K562 (cell line): Measurements from ENCODE around the gene SDS. TPM values are rescaled to one million over a fixed set of nuclear protein-coding genes. Genes with fewer than 3 reads are reported as not detected.
A peak's percentile ranks its signal among the peaks of the same experiment; 100 is the strongest.

ENCODE experiments used
- AFF1 ChIP-seq, 2 experiments: fragments of 450-650 bp; IDR thresholded peaks; 2 replicates each; pipeline ENCODE4 v1.6.1; 2018; ENCODE audit warnings: mild to moderate bottlenecking in 2 of 2, low read depth in 1 of 2; ENCODE audit not compliant: partially characterized antibody in 2 of 2
- ATF3 ChIP-seq, 2 experiments: fragments of 450-650 bp in 1 of 2; sonication (generic) in 1 of 2; formaldehyde crosslinking in 1 of 2; IDR thresholded peaks in 1 of 2; conservative IDR thresholded peaks in 1 of 2; 2 replicates each; pipeline versions ENCODE4 v1.6.1 to v1.8.1; 2016 to 2023; ENCODE audit warnings: mild to moderate bottlenecking in 2 of 2, moderate library complexity in 2 of 2, inconsistent platforms in 1 of 2, missing genetic modification reagents in 1 of 2
- BRD4 ChIP-seq: fragments of 200-600 bp; sonication (generic); IDR thresholded peaks from 2 replicates; pipeline ENCODE4 v1.6.1; 2017; ENCODE audit warnings: inconsistent platforms
- DLX4 ChIP-seq: fragments of 250-450 bp; sonication (Bioruptor Pico); IDR thresholded peaks from 2 replicates; pipeline ENCODE4 v1.6.1; 2021; ENCODE audit warnings: mild to moderate bottlenecking
- ELF2 ChIP-seq: fragments of 250-450 bp; sonication (Bioruptor Pico); IDR thresholded peaks from 2 replicates; pipeline ENCODE4 v1.5.0; 2021; ENCODE audit warnings: mild to moderate bottlenecking
- FOXA1 ChIP-seq: fragments of 450-650 bp; IDR thresholded peaks from 2 replicates; pipeline ENCODE4 v1.6.1; 2016; ENCODE audit warnings: mild to moderate bottlenecking, borderline replicate concordance
- GATAD2B ChIP-seq: fragments of 450-650 bp; IDR thresholded peaks from 2 replicates; pipeline ENCODE4 v1.6.1; 2017; ENCODE audit warnings: mild to moderate bottlenecking, borderline replicate concordance
- L3MBTL2 ChIP-seq: fragments of 450-650 bp; IDR thresholded peaks from 2 replicates; pipeline ENCODE4 v1.6.1; 2016; ENCODE audit warnings: mild to moderate bottlenecking, moderate library complexity
- LEF1 ChIP-seq: fragments of 450-650 bp; IDR thresholded peaks from 2 replicates; pipeline ENCODE4 v1.6.1; 2016; ENCODE audit warnings: mild to moderate bottlenecking
- NCOA6 ChIP-seq: fragments of 450-650 bp; IDR thresholded peaks from 2 replicates; pipeline ENCODE4 v1.6.1; 2017; ENCODE audit warnings: mild to moderate bottlenecking
- NFYB ChIP-seq: IDR thresholded peaks from 2 replicates; pipeline ENCODE4 v1.6.1; 2011; ENCODE audit warnings: mild to moderate bottlenecking, moderate library complexity; ENCODE audit not compliant: insufficient read length; ENCODE audit errors: extremely low read depth
- NONO ChIP-seq, 2 experiments: fragments of 200-400 bp in 1 of 2; fragments of 450-650 bp in 1 of 2; formaldehyde crosslinking in 1 of 2; IDR thresholded peaks; 2 replicates each; pipeline ENCODE4 v1.6.1; 2017; ENCODE audit warnings: low read depth in 2 of 2, mild to moderate bottlenecking in 2 of 2, moderate library complexity in 2 of 2, low read length in 1 of 2
- PHF21A ChIP-seq: fragments of 450-650 bp; IDR thresholded peaks from 2 replicates; pipeline ENCODE4 v1.6.1; 2017; ENCODE audit warnings: low read depth, borderline replicate concordance
- PML ChIP-seq: IDR thresholded peaks from 2 replicates; pipeline ENCODE4 v1.6.1; 2012; ENCODE audit warnings: low read length, inconsistent platforms
- RBM25 ChIP-seq: fragments of 200-400 bp; formaldehyde crosslinking; IDR thresholded peaks from 2 replicates; pipeline ENCODE4 v1.6.1; 2018; ENCODE audit warnings: low read length, low read depth, moderate library complexity; ENCODE audit not compliant: severe bottlenecking
- ZNF12 ChIP-seq: sonication (generic); formaldehyde crosslinking; IDR thresholded peaks from 2 replicates; pipeline ENCODE4 v1.4.0; 2020; ENCODE audit warnings: mild to moderate bottlenecking, missing genetic modification reagents
- ZNF316 ChIP-seq: fragments of 450-650 bp; IDR thresholded peaks from 2 replicates; pipeline ENCODE4 v1.6.1; 2016
- ZNF436 ChIP-seq: fragments of 250-450, 450-650 bp; sonication (Bioruptor Pico); formaldehyde crosslinking; IDR thresholded peaks from 2 replicates; pipeline ENCODE4 v1.7.0; 2020; ENCODE audit warnings: mild to moderate bottlenecking
- ZZZ3 ChIP-seq: fragments of 450-650 bp; IDR thresholded peaks from 2 replicates; pipeline ENCODE4 v1.6.1; 2016; ENCODE audit warnings: antibody characterized with exemption, mild to moderate bottlenecking, moderate library complexity
- polyA plus RNA-seq, 8 experiments: library from polyadenylated mRNA; depleted of rRNA in 4 of 8; stranded (reverse) in 5 of 8; unstranded in 3 of 8; fragments of >200 nt; fragmentation: Nextera tagmentation in 2 of 8; fragmentation: Illumina TruSeq in 1 of 8; extraction: Ambion mirVana in 2 of 8; extraction: Trizol in 1 of 8; gene quantifications; 2 replicates each; pipeline versions ENCODE4 v1.2.1 to v1.2.3, GENCODE V29; 2011 to 2014; ENCODE audit warnings: inconsistent platforms in 1 of 8, missing spikeins in 1 of 8
- total RNA-seq, 7 experiments: library from RNA; depleted of rRNA in 6 of 7; stranded (reverse); fragments of >200 nt in 6 of 7; fragmentation: Illumina TruSeq in 2 of 7; extraction: Trizol in 2 of 7; gene quantifications; 2 replicates each; pipeline versions ENCODE4 v1.2.1 to v1.2.3, GENCODE V29; 2011 to 2021; ENCODE audit warnings: low replicate concordance in 1 of 7
- TF ChIP-seq, protein P1 (sequence below): fragments of 450-650 bp; IDR thresholded peaks from 2 replicates; pipeline ENCODE4 v1.6.1; 2016; ENCODE audit warnings: low read depth, mild to moderate bottlenecking, moderate library complexity
- TF ChIP-seq, protein P2 (sequence below), 2 experiments: fragments of 200-800 bp in 1 of 2; sonication (Bioruptor generic) in 1 of 2; sonication (generic) in 1 of 2; formaldehyde crosslinking in 1 of 2; IDR thresholded peaks in 1 of 2; conservative IDR thresholded peaks in 1 of 2; 2 replicates each; pipeline versions ENCODE4 v1.5.0 to v1.6.1; 2016 to 2020; ENCODE audit warnings: missing compliant biosample characterization in 1 of 2, missing genetic modification characterization in 1 of 2, missing genetic modification reagents in 1 of 2

Gene SDS
- total and polyA plus RNA-seq, 9 of the 15 experiments (the other 6 are each of a cell fraction or from before 2014, with no cell fraction given), result 0.07 to 1.1 (median 0.12) TPM; not detected in 1

- peak in 1 of 2 experiments; percentile 22 for TF ChIP-seq AFF1 (IDR thresholded peaks at IDR 0.05; ENCODE audit: low read depth in 1 of 2, partially characterized antibody in 2 of 2)
- TF ChIP-seq, protein P1, sequence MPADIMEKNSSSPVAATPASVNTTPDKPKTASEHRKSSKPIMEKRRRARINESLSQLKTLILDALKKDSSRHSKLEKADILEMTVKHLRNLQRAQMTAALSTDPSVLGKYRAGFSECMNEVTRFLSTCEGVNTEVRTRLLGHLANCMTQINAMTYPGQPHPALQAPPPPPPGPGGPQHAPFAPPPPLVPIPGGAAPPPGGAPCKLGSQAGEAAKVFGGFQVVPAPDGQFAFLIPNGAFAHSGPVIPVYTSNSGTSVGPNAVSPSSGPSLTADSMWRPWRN, result no peak
- TF ChIP-seq NFYB, result no peak
- TF ChIP-seq ZNF316, result peak; percentile 77
- TF ChIP-seq ZNF436, result no peak
- no peak for TF ChIP-seq FOXA1
- TF ChIP-seq ZZZ3, result no peak
- TF ChIP-seq LEF1, result peak; percentile 38; the same call in 1 of the 2 replicates
- no peak for TF ChIP-seq ELF2 (CRISPR knock-in tag)
- TF ChIP-seq NONO (IDR thresholded peaks at IDR 0.05; ENCODE audit: low read depth in 2 of 2, low read length in 1 of 2), result no peak
- TF ChIP-seq GATAD2B, result no peak
- TF ChIP-seq ZNF12 (CRISPR knock-in tag), result no peak
- no peak for TF ChIP-seq DLX4 (CRISPR knock-in tag)
- TF ChIP-seq PML, result no peak
- TF ChIP-seq RBM25, result no peak
- TF ChIP-seq ATF3 (IDR thresholded peaks at IDR 0.05), result peak; percentile 57; the same call in 1 of the 2 replicates
- TF ChIP-seq ATF3 (CRISPR knock-in tag; conservative IDR thresholded peaks at IDR 0.05), result no peak
- TF ChIP-seq, protein P2, sequence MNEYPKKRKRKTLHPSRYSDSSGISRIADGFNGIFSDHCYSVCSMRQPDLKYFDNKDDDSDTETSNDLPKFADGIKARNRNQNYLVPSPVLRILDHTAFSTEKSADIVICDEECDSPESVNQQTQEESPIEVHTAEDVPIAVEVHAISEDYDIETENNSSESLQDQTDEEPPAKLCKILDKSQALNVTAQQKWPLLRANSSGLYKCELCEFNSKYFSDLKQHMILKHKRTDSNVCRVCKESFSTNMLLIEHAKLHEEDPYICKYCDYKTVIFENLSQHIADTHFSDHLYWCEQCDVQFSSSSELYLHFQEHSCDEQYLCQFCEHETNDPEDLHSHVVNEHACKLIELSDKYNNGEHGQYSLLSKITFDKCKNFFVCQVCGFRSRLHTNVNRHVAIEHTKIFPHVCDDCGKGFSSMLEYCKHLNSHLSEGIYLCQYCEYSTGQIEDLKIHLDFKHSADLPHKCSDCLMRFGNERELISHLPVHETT (CRISPR knock-in tag; conservative IDR thresholded peaks at IDR 0.05 in 1 of 2, IDR thresholded peaks at IDR 0.05 in 1 of 2), result no peak
- TF ChIP-seq L3MBTL2, result no peak
- TF ChIP-seq NCOA6, result no peak
- no peak for TF ChIP-seq BRD4
- no peak for TF ChIP-seq PHF21A
Measured at GRCh38 chr12:113407931-113408600, 4.4 kb upstream of the SDS start (continued).
